Gastroesophageal sphincter (tissue), 4 donors: Measurements from ENCODE around the gene ZNF687. TPM values are rescaled to one million over a fixed set of nuclear protein-coding genes. Genes with fewer than 3 reads are reported as not detected.

Experiments
- ATAC-seq: fragments of 150-250 bp; one replicate; pipeline ENCODE4 v1.9.1; 2016; ENCODE audit warnings: mild to moderate bottlenecking, moderate library complexity
- H3K27ac ChIP-seq, 4 donors: fragments of 200-600 bp; sonication (generic) in 3 of 4; 1 replicate in 3 of 4; 2 replicates in 1 of 4; pipeline ENCODE4 v1.5.1; 2016 to 2019
- H3K27me3 ChIP-seq: fragments of 200-600 bp; sonication (generic); one replicate; pipeline ENCODE4 v1.5.1; 2019
- H3K36me3 ChIP-seq, 2 donors: fragments of 200-600 bp; sonication (generic); one replicate each; pipeline ENCODE4 v1.5.1; 2019; ENCODE audit warnings: control low read depth in 1 of 2
- H3K4me1 ChIP-seq, 3 donors: fragments of 200-600 bp; sonication (generic); 1 replicate in 2 of 3; 2 replicates in 1 of 3; pipeline ENCODE4 v1.5.1; 2016 to 2019; ENCODE audit warnings: control low read depth in 2 of 3
- H3K4me3 ChIP-seq, 2 donors: fragments of 200-600 bp; sonication (generic); one replicate each; pipeline ENCODE4 v1.5.1; 2019; ENCODE audit warnings: mild to moderate bottlenecking in 1 of 2, moderate library complexity in 1 of 2
- H3K9me3 ChIP-seq, 3 donors: fragments of 200-600 bp; sonication (generic); one replicate each; pipeline ENCODE4 v1.5.1; 2017 to 2019; ENCODE audit warnings: control low read depth in 2 of 3
- EP300 ChIP-seq: sonication (generic); formaldehyde crosslinking; IDR thresholded peaks from one replicate; pipeline ENCODE4 v1.6.1; 2017; ENCODE audit warnings: antibody characterized with exemption, mild to moderate bottlenecking
- POLR2A ChIP-seq, 2 donors: fragments of 450-650 bp; IDR thresholded peaks; one replicate each; pipeline ENCODE4 v1.6.1; 2017; ENCODE audit warnings: antibody characterized with exemption in 2 of 2, mild to moderate bottlenecking in 2 of 2, moderate library complexity in 1 of 2
- POLR2AphosphoS5 ChIP-seq: sonication (generic); formaldehyde crosslinking; IDR thresholded peaks from one replicate; pipeline ENCODE4 v1.6.1; 2017; ENCODE audit warnings: antibody characterized with exemption
- WGBS, 2 donors: methylation state at CpG; one replicate each; pipeline ENCODE4 v1.1.5; 2018; ENCODE audit warnings: low coverage in 1 of 2; 5-methylcytosine and 5-hydroxymethylcytosine counted together
- total RNA-seq, 4 donors: library from RNA; depleted of rRNA; stranded (reverse); fragments of >200 nt; gene quantifications; one replicate each; pipeline ENCODE4 v1.1.0, GENCODE V29; 2016
- TF ChIP-seq, protein P1 (sequence below), 4 experiments: fragments of 200-600 bp in 2 of 4; fragments of 450-650 bp in 2 of 4; sonication (generic) in 1 of 4; IDR thresholded peaks; one replicate each; pipeline ENCODE4 v1.5.1; 2017 to 2019; ENCODE audit warnings: antibody characterized with exemption in 4 of 4, mild to moderate bottlenecking in 2 of 4, moderate library complexity in 2 of 4

Gene ZNF687, protein sequence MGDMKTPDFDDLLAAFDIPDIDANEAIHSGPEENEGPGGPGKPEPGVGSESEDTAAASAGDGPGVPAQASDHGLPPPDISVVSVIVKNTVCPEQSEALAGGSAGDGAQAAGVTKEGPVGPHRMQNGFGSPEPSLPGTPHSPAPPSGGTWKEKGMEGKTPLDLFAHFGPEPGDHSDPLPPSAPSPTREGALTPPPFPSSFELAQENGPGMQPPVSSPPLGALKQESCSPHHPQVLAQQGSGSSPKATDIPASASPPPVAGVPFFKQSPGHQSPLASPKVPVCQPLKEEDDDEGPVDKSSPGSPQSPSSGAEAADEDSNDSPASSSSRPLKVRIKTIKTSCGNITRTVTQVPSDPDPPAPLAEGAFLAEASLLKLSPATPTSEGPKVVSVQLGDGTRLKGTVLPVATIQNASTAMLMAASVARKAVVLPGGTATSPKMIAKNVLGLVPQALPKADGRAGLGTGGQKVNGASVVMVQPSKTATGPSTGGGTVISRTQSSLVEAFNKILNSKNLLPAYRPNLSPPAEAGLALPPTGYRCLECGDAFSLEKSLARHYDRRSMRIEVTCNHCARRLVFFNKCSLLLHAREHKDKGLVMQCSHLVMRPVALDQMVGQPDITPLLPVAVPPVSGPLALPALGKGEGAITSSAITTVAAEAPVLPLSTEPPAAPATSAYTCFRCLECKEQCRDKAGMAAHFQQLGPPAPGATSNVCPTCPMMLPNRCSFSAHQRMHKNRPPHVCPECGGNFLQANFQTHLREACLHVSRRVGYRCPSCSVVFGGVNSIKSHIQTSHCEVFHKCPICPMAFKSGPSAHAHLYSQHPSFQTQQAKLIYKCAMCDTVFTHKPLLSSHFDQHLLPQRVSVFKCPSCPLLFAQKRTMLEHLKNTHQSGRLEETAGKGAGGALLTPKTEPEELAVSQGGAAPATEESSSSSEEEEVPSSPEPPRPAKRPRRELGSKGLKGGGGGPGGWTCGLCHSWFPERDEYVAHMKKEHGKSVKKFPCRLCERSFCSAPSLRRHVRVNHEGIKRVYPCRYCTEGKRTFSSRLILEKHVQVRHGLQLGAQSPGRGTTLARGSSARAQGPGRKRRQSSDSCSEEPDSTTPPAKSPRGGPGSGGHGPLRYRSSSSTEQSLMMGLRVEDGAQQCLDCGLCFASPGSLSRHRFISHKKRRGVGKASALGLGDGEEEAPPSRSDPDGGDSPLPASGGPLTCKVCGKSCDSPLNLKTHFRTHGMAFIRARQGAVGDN
- total RNA-seq: 10 to 100 TPM; 18.4 to 27.6 (median 24.4) TPM

DNA sequence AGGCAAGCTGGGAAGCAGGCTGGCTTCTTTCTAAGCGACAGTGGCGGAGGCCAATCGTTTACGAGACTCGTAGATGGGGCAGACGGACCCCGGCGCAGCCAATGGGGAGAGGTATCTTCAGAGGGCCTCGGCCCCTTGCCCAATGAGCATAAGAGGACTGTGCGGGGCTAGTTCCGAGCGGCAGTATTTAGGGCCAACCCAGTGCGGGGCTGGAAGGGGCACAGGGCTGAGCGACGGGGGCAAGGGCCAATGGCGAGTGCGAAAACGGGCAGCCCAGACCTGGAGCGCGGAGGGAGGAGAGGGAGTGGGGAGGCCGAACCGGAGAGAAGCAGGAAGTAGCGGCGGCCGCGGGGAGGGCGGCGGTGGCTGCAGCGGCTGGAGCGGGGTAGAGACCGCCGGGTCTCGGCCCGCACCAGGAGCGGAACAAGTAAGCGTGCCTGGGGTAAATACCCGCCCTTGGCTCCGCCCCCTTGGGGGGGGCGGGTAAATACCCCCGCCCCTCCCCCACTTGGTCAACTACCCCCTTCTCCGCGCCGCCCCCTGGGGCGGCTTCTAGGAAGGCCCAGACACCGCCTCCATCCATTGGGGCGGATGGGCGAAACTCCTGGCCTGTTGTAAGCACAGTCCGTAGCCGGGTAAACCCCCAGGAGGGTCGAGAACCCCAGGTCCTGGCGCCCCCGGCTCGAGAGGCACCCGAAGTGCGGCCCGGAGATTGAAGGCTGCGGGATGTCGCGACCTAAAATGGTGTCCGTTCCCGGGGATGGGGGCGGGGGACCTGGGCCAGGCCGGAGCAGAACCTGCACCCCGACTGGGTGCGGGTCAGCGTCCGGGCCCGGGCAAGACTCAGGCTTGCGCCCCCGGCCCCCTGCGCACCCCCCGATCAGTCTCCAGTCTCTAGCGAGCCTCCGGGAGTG is at the start of gene ZNF687:
TSS of gene ZNF687 (plus strand) at position 331 of the 914 bp plus-strand sequence. CDS start 3,993 bp downstream, outside the sequence.
- Histone ChIP-seq H3K4me1 (peaks cover 0 to 29% (median 9%) of the 10 kb centered on the region in 3 donors), H3K36me3 (peaks cover 0 to 25% of the 10 kb centered on the region in 2 donors), H3K4me3 (peak within 1 kb of the TSS; percentile 68 to 93), H3K27me3 (no peaks in the 10 kb centered on the region), H3K27ac (peak within 1 kb of the TSS; percentile 95 to 97 (median 96)), H3K9me3 (no peaks in the 10 kb centered on the region)
- 0 to 2% methylated on average over 3 to 27 of the region's 74 CpGs for WGBS, 2 donors
- ATAC-seq: peak; percentile 92
- TF ChIP-seq POLR2AphosphoS5: peak; percentile 58
- TF ChIP-seq EP300: no peak
- peak; percentile 65 to 79 for TF ChIP-seq POLR2A (IDR thresholded peaks at IDR 0.05)
- TF ChIP-seq, protein P1, sequence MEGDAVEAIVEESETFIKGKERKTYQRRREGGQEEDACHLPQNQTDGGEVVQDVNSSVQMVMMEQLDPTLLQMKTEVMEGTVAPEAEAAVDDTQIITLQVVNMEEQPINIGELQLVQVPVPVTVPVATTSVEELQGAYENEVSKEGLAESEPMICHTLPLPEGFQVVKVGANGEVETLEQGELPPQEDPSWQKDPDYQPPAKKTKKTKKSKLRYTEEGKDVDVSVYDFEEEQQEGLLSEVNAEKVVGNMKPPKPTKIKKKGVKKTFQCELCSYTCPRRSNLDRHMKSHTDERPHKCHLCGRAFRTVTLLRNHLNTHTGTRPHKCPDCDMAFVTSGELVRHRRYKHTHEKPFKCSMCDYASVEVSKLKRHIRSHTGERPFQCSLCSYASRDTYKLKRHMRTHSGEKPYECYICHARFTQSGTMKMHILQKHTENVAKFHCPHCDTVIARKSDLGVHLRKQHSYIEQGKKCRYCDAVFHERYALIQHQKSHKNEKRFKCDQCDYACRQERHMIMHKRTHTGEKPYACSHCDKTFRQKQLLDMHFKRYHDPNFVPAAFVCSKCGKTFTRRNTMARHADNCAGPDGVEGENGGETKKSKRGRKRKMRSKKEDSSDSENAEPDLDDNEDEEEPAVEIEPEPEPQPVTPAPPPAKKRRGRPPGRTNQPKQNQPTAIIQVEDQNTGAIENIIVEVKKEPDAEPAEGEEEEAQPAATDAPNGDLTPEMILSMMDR (IDR thresholded peaks at IDR 0.05): no peak

GRCh38 chr1:151235235-151235634 is 46.9 kb upstream of the ZNF687 start:
- Histone ChIP-seq H3K9me3 (no peaks in the 10 kb centered on the region), H3K4me1 (peaks cover 0 to 4% (median 0%) of the 10 kb centered on the region in 3 donors), H3K36me3 (peaks cover 2 to 100% of the 10 kb centered on the region in 2 donors), H3K4me3 (no peak overlapping the region), H3K27ac (no peak overlapping the region), H3K27me3 (no peaks in the 10 kb centered on the region)
- WGBS, 2 donors: 85 to 86% methylated on average over 6 of the region's 6 CpGs
- ATAC-seq: no peak
- TF ChIP-seq, protein P1 (IDR thresholded peaks at IDR 0.05): no peak
- TF ChIP-seq EP300 (no peak), POLR2AphosphoS5 (no peak), POLR2A (IDR thresholded peaks at IDR 0.05) (no peak)

DNA sequence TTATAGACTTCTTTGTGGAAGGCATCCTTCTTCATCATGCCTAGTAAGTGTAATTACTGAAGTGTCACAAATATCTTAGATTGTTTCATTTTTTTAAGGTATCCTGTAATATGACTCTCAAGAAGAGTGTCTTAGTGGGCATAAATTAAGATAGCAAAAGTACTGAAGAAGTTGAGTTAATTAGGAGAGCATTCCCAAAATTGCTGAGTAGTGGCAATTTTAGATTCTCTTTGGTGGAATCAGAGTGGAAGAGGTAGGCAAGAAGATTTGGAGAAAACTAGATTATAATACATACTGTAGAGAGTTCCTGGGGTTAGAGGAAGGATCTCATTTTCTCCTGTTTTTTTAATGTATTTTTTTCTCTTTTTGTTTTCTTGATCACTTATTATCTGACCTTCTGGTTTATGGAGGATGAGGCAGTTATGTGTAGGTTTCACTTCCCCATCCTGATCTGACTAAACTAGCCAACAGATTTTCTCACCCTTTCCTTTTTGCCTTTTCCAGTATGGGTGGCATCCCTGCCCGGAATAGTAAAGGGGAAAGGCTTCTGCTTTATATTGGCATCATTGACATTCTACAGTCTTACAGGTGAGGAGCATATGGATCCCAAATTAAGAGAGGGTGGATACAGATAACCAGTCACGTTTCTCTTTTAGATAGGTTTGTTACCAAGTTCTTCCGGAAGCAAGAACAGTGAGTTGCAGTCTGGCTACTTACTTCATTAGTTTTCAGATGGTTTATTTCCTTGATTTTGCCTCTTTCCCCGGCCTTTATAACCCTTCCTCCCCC is 44.2 kb upstream of the ZNF687 start:
- WGBS, 2 donors: 74% methylated on average over 4 of the region's 4 CpGs
- H3K36me3 ChIP-seq: peaks cover 2 to 100% of the 10 kb centered on the region in 2 donors
- no peak for ATAC-seq

More for the DNA sequence above, 44.2 kb upstream of the ZNF687 start:
- Histone ChIP-seq H3K9me3 (no peaks in the 10 kb centered on the region), H3K27me3 (no peaks in the 10 kb centered on the region), H3K4me3 (no peak overlapping the region), H3K4me1 (peaks cover 0 to 14% (median 4%) of the 10 kb centered on the region in 3 donors), H3K27ac (no peak overlapping the region)
- TF ChIP-seq POLR2A (IDR thresholded peaks at IDR 0.05): no peak
- TF ChIP-seq, protein P1 (IDR thresholded peaks at IDR 0.05): no peak
- TF ChIP-seq EP300: no peak
- no peak for TF ChIP-seq POLR2AphosphoS5
